Chondrocyte (in vitro differentiated cells): ENCODE measurements around the gene EVA1C. TPM values are rescaled to one million over a fixed set of nuclear protein-coding genes. Genes with fewer than 3 reads are reported as not detected.
A peak's percentile ranks its signal among the peaks of the same experiment; 100 is the strongest.

Experiments used
- DNase-seq: peaks from one replicate; pipeline ENCODE4 v3.0.0; 2021; ENCODE audit warnings: mixed read lengths, low spot score
- H3K27ac Mint-ChIP-seq: one replicate; pipeline ENCODE4 v1.8.0; 2021; ENCODE audit warnings: mild to moderate bottlenecking, moderate library complexity, mixed read lengths; ENCODE audit not compliant: unreplicated experiment
- H3K27me3 Mint-ChIP-seq: 2 replicates; pipeline ENCODE4 v1.8.0; 2021; ENCODE audit warnings: low read depth, mixed read lengths
- H3K36me3 Mint-ChIP-seq: 2 replicates; pipeline ENCODE4 v1.8.0; 2021; ENCODE audit warnings: low read depth, mixed read lengths
- H3K4me1 Mint-ChIP-seq: 2 replicates; pipeline ENCODE4 v1.8.0; 2021; ENCODE audit warnings: low read depth, mild to moderate bottlenecking, mixed read lengths
- H3K4me3 Mint-ChIP-seq: one replicate; pipeline ENCODE4 v1.8.0; 2021; ENCODE audit warnings: mild to moderate bottlenecking, moderate library complexity, mixed read lengths; ENCODE audit not compliant: unreplicated experiment
- H3K9me3 Mint-ChIP-seq: 2 replicates; pipeline ENCODE4 v1.8.0; 2021; ENCODE audit warnings: low read depth, mixed read lengths
- total RNA-seq: library from RNA; stranded (reverse); gene quantifications from 3 replicates; pipeline ENCODE4 v1.2.1, GENCODE V29; 2021
- TF ChIP-seq, protein P1 (sequence below): fragments of 200-600 bp; sonication (generic); IDR thresholded peaks from 2 replicates; pipeline ENCODE4 v1.5.0; 2021; ENCODE audit warnings: antibody characterized with exemption, mild to moderate bottlenecking, moderate library complexity

The EVA1C gene
- total RNA-seq, 1 donor from 2014 or later = 2.0 TPM

DNA sequence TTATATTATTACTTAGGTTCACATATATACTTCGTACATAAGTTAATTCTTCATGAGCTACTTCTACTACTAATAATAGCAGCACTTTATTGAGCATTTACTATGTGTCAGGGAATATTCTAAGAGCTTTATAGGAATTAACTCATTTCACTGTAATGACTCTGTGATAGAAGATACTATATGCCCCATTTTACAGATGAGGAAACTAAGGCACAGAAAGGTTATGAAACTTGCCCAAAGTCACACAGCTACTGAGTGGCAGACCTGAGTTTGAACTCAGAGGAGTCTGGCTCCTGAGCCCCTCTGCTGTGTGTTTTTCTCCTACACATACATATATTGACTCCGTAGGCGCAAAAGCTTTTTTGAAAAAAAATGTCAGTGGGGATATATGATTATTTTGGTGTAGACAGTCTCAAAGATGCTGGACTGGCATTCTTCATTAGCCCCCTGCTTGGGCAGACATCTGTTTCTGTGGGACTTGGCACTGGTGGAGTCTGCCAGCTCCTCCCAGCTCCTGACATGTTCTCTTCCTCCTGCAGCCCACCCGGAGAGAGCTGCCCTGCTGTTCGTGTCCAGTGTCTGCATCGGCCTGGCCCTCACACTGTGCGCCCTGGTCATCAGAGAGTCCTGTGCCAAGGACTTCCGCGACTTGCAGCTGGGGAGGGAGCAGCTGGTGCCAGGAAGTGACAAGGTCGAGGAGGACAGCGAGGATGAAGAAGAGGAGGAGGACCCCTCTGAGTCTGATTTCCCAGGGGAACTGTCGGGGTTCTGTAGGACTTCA is 102.0 kb downstream of the EVA1C start:
- no peak overlapping the region for H3K4me3 Mint-ChIP-seq
- no peak for DNase-seq
- H3K27me3 Mint-ChIP-seq = peaks cover 2% of the 10 kb centered on the region
- H3K36me3 Mint-ChIP-seq = no peaks in the 10 kb centered on the region
- no peak overlapping the region for H3K27ac Mint-ChIP-seq
- no peaks in the 10 kb centered on the region for H3K9me3 Mint-ChIP-seq
- TF ChIP-seq, protein P1, sequence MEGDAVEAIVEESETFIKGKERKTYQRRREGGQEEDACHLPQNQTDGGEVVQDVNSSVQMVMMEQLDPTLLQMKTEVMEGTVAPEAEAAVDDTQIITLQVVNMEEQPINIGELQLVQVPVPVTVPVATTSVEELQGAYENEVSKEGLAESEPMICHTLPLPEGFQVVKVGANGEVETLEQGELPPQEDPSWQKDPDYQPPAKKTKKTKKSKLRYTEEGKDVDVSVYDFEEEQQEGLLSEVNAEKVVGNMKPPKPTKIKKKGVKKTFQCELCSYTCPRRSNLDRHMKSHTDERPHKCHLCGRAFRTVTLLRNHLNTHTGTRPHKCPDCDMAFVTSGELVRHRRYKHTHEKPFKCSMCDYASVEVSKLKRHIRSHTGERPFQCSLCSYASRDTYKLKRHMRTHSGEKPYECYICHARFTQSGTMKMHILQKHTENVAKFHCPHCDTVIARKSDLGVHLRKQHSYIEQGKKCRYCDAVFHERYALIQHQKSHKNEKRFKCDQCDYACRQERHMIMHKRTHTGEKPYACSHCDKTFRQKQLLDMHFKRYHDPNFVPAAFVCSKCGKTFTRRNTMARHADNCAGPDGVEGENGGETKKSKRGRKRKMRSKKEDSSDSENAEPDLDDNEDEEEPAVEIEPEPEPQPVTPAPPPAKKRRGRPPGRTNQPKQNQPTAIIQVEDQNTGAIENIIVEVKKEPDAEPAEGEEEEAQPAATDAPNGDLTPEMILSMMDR = no peak
- peaks cover 10% of the 10 kb centered on the region for H3K4me1 Mint-ChIP-seq

DNA sequence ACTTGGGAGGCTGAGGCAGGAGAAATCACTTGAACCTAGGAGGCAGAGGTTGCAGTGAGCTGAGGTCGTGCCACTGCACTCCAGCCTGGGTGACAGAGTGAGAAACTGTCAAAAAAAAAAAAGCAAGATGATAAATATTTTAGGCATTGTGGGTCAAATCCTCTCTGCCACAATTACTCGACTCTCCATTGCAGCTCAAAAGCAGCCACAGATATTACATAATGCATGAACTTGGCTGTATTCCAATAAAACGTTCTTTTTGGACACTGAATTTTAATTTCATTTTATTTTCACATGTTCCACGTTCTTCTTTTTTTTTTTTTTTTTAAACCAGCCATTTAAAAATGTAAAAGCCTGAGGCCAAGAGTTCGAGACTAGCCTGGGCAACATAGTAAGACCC is 103.4 kb downstream of the EVA1C start:
- DNase-seq = no peak
- Mint-ChIP-seq H3K27me3 (peaks cover 2% of the 10 kb centered on the region), H3K4me3 (no peak overlapping the region), H3K9me3 (no peaks in the 10 kb centered on the region), H3K27ac (no peak overlapping the region), H3K36me3 (no peaks in the 10 kb centered on the region), H3K4me1 (peaks cover 18% of the 10 kb centered on the region)
- TF ChIP-seq, protein P1 = no peak

DNA sequence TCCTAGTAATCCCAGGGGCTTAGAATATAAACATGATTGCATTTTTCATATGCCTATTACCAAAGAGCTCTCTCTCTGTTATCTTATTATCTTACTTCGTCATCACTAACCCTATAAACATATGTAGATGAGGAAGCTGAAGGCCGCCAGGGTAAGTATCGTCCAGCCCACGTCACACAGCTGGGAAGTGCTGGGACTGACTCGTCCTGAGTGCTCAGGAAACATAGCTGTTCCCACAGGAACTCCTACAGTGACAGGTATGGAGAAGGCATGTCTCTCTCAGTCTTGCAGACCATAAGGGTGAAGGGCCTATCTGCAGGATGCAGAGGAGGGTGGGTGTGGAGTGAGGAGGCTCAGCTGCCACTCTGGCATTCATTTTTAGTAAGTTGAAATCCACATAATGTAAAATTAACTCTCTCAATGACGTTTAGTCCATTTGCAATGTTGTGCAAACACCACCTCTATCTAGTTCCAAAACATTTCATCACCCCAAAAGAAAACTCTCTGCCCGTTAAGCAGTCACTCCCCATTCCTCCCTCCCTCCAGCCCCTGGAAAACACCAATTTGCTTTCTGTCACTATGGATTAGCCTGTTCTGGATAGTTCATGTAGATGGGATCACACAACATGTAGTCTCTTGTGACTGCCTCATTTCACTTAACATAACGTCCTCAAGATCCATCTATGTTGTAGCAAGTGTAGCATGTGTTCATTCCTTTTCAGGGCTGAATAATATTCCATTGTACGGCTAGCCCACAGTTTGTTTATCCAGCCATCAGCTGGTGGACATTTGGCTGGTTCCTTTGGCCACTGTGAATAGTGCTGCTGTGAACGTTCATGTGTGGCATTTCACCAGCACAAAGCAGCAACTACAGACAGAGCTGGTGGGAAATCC is 104.5 kb downstream of the EVA1C start:
- Mint-ChIP-seq H3K4me1 (peaks cover 25% of the 10 kb centered on the region), H3K27ac (peak overlapping the region; percentile 41), H3K27me3 (peaks cover 2% of the 10 kb centered on the region), H3K4me3 (no peak overlapping the region), H3K9me3 (no peaks in the 10 kb centered on the region), H3K36me3 (no peaks in the 10 kb centered on the region)
- no peak for DNase-seq
- TF ChIP-seq, protein P1 = no peak

DNA sequence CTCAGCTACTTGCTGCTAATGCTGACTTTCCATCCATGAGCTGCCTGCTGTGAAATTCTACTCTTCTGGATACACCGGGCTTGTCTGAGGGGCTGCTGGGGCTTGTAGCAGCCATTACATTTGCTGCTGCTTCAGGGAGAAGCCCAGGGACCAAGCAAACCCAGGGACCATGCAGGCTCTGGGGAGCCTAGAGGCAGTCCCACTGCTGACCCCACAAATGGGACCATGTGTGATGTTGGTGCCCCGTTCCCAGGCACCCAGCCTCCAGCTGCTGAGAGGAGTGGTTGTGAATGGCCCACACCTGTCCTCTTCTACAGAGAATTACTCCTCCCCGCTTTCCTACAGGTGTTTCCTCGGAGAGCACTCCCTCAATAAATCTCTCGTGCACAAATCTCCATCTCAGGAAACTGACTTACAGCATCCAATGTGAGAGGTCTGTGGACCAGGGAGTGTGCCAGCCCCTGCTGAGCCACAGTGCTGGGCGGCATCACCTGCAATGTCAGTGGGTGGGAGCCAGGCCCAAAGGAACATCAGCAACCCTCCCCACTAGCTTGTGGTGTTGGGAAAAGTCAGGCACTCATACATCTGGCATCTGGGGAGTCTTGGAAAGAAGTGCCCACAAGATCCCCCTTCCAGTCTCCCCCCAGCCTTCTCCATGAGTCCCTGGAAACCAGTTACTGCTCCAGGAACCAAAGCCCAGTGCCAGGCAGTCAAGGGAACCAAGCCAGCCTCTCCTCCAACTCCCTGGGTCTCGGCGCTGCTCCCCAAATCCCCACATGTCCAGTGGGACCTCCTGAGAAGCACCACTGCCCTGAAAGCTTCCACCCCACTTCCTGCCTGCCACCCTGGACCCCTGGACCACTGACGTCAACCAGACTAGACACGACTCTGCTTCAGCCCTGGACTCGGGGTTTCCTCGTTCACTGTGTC is 107.7 kb downstream of the EVA1C start:
- DNase-seq = no peak
- Mint-ChIP-seq H3K4me1 (peaks cover 35% of the 10 kb centered on the region), H3K36me3 (no peaks in the 10 kb centered on the region), H3K4me3 (no peak overlapping the region), H3K9me3 (no peaks in the 10 kb centered on the region), H3K27me3 (no peaks in the 10 kb centered on the region), H3K27ac (no peak overlapping the region)
- TF ChIP-seq, protein P1 = no peak
